ENCODE data around the gene FPR3. TPM values are rescaled to one million over a fixed set of nuclear protein-coding genes. Genes with fewer than 3 reads are reported as not detected.
A peak's percentile ranks its signal among the peaks of the same experiment; 100 is the strongest.

Gene FPR3
- total RNA-seq, 2 donors from 2014 or later, result 1.6 to 4.9 TPM

GRCh38 chr19:51788029-51788428 is 6.9 kb upstream of the FPR3 start:
- H3K4me3 ChIP-seq, result no peak overlapping the region
- H3K27me3 ChIP-seq, result no peaks in the 10 kb centered on the region
- no peaks in the 10 kb centered on the region for H3K4me1 ChIP-seq
- 44 to 47% methylated on average over 2 of the region's 2 CpGs for WGBS, 2 donors
- no peaks in the 10 kb centered on the region for H3K36me3 ChIP-seq (replicated peaks in 1 of 2; ENCODE audit: insufficient read depth in 1 of 2, low read depth in 2 of 2)
- intact Hi-C loops (cut with DNase I), result no loop called here
- no peak for DNase-seq
- TF ChIP-seq CTCF (IDR thresholded peaks at IDR 0.05), result no peak
- TF ChIP-seq POLR2A (IDR thresholded peaks at IDR 0.05), result no peak
- no peak overlapping the region for H3K27ac ChIP-seq
- ATAC-seq, result no peak
- no peaks in the 10 kb centered on the region for H3K9me3 ChIP-seq

- Histone ChIP-seq H3K36me3 (replicated peaks in 1 of 2; ENCODE audit: insufficient read depth in 1 of 2, low read depth in 2 of 2) (no peaks in the 10 kb centered on the region), H3K9me3 (no peaks in the 10 kb centered on the region), H3K27me3 (no peaks in the 10 kb centered on the region), H3K27ac (peak overlapping the region in 1 of 4 donors; percentile 47), H3K4me1 (no peaks in the 10 kb centered on the region), H3K4me3 (no peak overlapping the region)
- intact Hi-C loops (cut with DNase I), result no loop called here
- 59 to 64% methylated on average over 6 of the region's 6 CpGs for WGBS, 2 donors
- ATAC-seq (no peak), DNase-seq (peak in 1 of 4 donors; percentile 29)
- TF ChIP-seq CTCF (IDR thresholded peaks at IDR 0.05) (no peak), POLR2A (IDR thresholded peaks at IDR 0.05) (no peak)
Observed at GRCh38 chr19:51789061-51789795, 5.7 kb upstream of the FPR3 start.

- Histone ChIP-seq H3K4me1 (no peaks in the 10 kb centered on the region), H3K27ac (no peak overlapping the region), H3K36me3 (replicated peaks in 1 of 2; ENCODE audit: insufficient read depth in 1 of 2, low read depth in 2 of 2) (no peaks in the 10 kb centered on the region), H3K4me3 (no peak overlapping the region), H3K9me3 (no peaks in the 10 kb centered on the region), H3K27me3 (no peaks in the 10 kb centered on the region)
- DNase-seq, result no peak
- ATAC-seq, result no peak
- TF ChIP-seq POLR2A (IDR thresholded peaks at IDR 0.05) (no peak), CTCF (IDR thresholded peaks at IDR 0.05) (no peak)
- 52 to 55% methylated on average over 2 of the region's 2 CpGs for WGBS, 2 donors
- intact Hi-C loops (cut with DNase I), result no loop called here
Observed at GRCh38 chr19:51792932-51793331, 2.0 kb upstream of the FPR3 start.

GRCh38 chr19:51793994-51794393 is 963 bp upstream of the FPR3 start:
- intact Hi-C loops (cut with DNase I), result no loop called here
- ATAC-seq (no peak), DNase-seq (no peak)
- Histone ChIP-seq H3K36me3 (replicated peaks in 1 of 2; ENCODE audit: insufficient read depth in 1 of 2, low read depth in 2 of 2) (no peaks in the 10 kb centered on the region), H3K4me3 (no peak overlapping the region), H3K27ac (no peak overlapping the region), H3K9me3 (no peaks in the 10 kb centered on the region), H3K4me1 (no peaks in the 10 kb centered on the region), H3K27me3 (no peaks in the 10 kb centered on the region)
- TF ChIP-seq CTCF (IDR thresholded peaks at IDR 0.05) (no peak), POLR2A (IDR thresholded peaks at IDR 0.05) (no peak)
- WGBS, 2 donors, result 52 to 56% methylated on average over 2 of the region's 2 CpGs

- Histone ChIP-seq H3K4me1 (no peaks in the 10 kb centered on the region), H3K9me3 (no peaks in the 10 kb centered on the region), H3K27me3 (no peaks in the 10 kb centered on the region), H3K27ac (peak overlapping the region in 2 of 4 donors; percentile 6 to 25), H3K4me3 (no peak overlapping the region), H3K36me3 (replicated peaks in 1 of 2; ENCODE audit: insufficient read depth in 1 of 2, low read depth in 2 of 2) (no peaks in the 10 kb centered on the region)
- intact Hi-C loops (cut with DNase I), result no loop called here
- DNase-seq (peak in 1 of 4 donors; percentile 64), ATAC-seq (no peak)
- 57 to 83% methylated on average over 8 of the region's 8 CpGs for WGBS, 2 donors
- peak in 2 of 3 donors; percentile 23 to 58 for TF ChIP-seq POLR2A (IDR thresholded peaks at IDR 0.05)
- no peak for TF ChIP-seq CTCF (IDR thresholded peaks at IDR 0.05)
Observed at GRCh38 chr19:51796195-51796679, 1.3 kb downstream of the FPR3 start.

Measured in body of pancreas (tissue), 4 donors.